NK-92 (cell line): ENCODE results near the gene URB1.
"Not testable (repeated sequence)": the region's sequence is repeated elsewhere in the genome, so short reads cannot be mapped to it uniquely, and the experiment has no call there.

Source experiments
- DNase-seq: peaks from one replicate; lab custom pipeline; 2025; ENCODE audit not compliant: unreplicated experiment; lab: John Stamatoyannopoulos, UW

Gene URB1

GRCh38 chr21:32392880-32393676, at the start of gene URB1:
TSS of gene URB1 (minus strand) at chr21:32393012. CDS start at chr21:32392910, 102 bp downstream.
- peak; percentile 66 for DNase-seq

GRCh38 chr21:32437729-32438128, 44.9 kb upstream of the URB1 start:
- DNase-seq, result no peak

GRCh38 chr21:32432982-32433660, 40.3 kb upstream of the URB1 start:
- not testable (repeated sequence) for DNase-seq

GRCh38 chr21:32427958-32428623, 35.3 kb upstream of the URB1 start:
- no peak for DNase-seq

GRCh38 chr21:32426592-32427051, 33.8 kb upstream of the URB1 start:
- DNase-seq, result no peak

GRCh38 chr21:32426066-32426465, 33.3 kb upstream of the URB1 start:
- DNase-seq, result no peak

GRCh38 chr21:32425628-32426027, 32.8 kb upstream of the URB1 start:
- DNase-seq, result no peak

- DNase-seq, result no peak
Observed at GRCh38 chr21:32424674-32425073, 31.9 kb upstream of the URB1 start.

GRCh38 chr21:32424191-32424535, 31.4 kb upstream of the URB1 start:
- no peak for DNase-seq

- DNase-seq, result no peak
Observed at GRCh38 chr21:32423320-32424190, 30.7 kb upstream of the URB1 start.

- DNase-seq, result no peak
Observed at GRCh38 chr21:32422064-32422463, 29.3 kb upstream of the URB1 start.

- no peak for DNase-seq
Observed at GRCh38 chr21:32418146-32418545, 25.3 kb upstream of the URB1 start.

GRCh38 chr21:32415451-32416398, 22.9 kb upstream of the URB1 start:
- no peak for DNase-seq

GRCh38 chr21:32414579-32415358, 22.0 kb upstream of the URB1 start:
- DNase-seq, result no peak

- DNase-seq, result no peak
Observed at GRCh38 chr21:32413697-32414578, 21.1 kb upstream of the URB1 start.

- DNase-seq, result no peak
Observed at GRCh38 chr21:32413015-32413504, 20.2 kb upstream of the URB1 start.

- DNase-seq, result no peak
Observed at GRCh38 chr21:32412162-32413014, 19.6 kb upstream of the URB1 start, which contains the start of gene EVA1C. TSS of gene EVA1C (plus strand) at chr21:32412706. CDS start at chr21:32412854, 148 bp downstream.
